T1000 (cell line): ENCODE data around the gene OBSCN.
"Not testable (repeated sequence)": the region's sequence is repeated elsewhere in the genome, so short reads cannot be mapped to it uniquely, and the experiment has no call there.

Source experiments
- DNase-seq: peaks from one replicate; lab custom pipeline; 2025; ENCODE audit warnings: mixed read lengths; lab: John Stamatoyannopoulos, UW

OBSCN gene

GRCh38 chr1:228228601-228229074 is 20.8 kb downstream of the OBSCN start:
- peak; percentile 28 for DNase-seq

GRCh38 chr1:228231189-228231588 is 23.3 kb downstream of the OBSCN start:
- DNase-seq = no peak

- no peak for DNase-seq
Measured at GRCh38 chr1:228233136-228233535, 25.3 kb downstream of the OBSCN start.

GRCh38 chr1:228234921-228235320 is 27.1 kb downstream of the OBSCN start:
- no peak for DNase-seq

- no peak for DNase-seq
Measured at GRCh38 chr1:228236744-228237143, 28.9 kb downstream of the OBSCN start.

GRCh38 chr1:228238007-228238406 is 30.2 kb downstream of the OBSCN start:
- no peak for DNase-seq

- DNase-seq = no peak
Measured at GRCh38 chr1:228238461-228238860, 30.6 kb downstream of the OBSCN start.

GRCh38 chr1:228240411-228241240 is 32.8 kb downstream of the OBSCN start:
- no peak for DNase-seq

- no peak for DNase-seq
Measured at GRCh38 chr1:228241259-228241658, 33.4 kb downstream of the OBSCN start.

GRCh38 chr1:228242409-228242808 is 34.6 kb downstream of the OBSCN start:
- DNase-seq = no peak

- DNase-seq = no peak
Measured at GRCh38 chr1:228243093-228243492, 35.2 kb downstream of the OBSCN start.

GRCh38 chr1:228243989-228244388 is 36.1 kb downstream of the OBSCN start:
- not testable (repeated sequence) for DNase-seq

GRCh38 chr1:228245111-228245510 is 37.3 kb downstream of the OBSCN start:
- DNase-seq = no peak

GRCh38 chr1:228246216-228246900 is 38.5 kb downstream of the OBSCN start:
- DNase-seq = no peak

- no peak for DNase-seq
Measured at GRCh38 chr1:228249513-228250305, 41.9 kb downstream of the OBSCN start.

GRCh38 chr1:228252476-228252875 is 44.6 kb downstream of the OBSCN start:
- not testable (repeated sequence) for DNase-seq

GRCh38 chr1:228256626-228257375 is 49.0 kb downstream of the OBSCN start:
- DNase-seq = no peak

- no peak for DNase-seq
Measured at GRCh38 chr1:228258486-228258885, 50.6 kb downstream of the OBSCN start.

- no peak for DNase-seq
Measured at GRCh38 chr1:228259368-228259894, 51.6 kb downstream of the OBSCN start.

GRCh38 chr1:228259951-228260350 is 52.1 kb downstream of the OBSCN start:
- no peak for DNase-seq

- no peak for DNase-seq
Measured at GRCh38 chr1:228261706-228262105, 53.9 kb downstream of the OBSCN start.
